ENCODE data around the gene ASB7.

Gene ASB7

GRCh38 chr15:100602064-100602822 lies at the start of gene ASB7, which contains the start of gene LINS1:
ASB7 (plus strand) TSS chr15:100602589; CDS start chr15:100612217, 9,628 bp downstream.
LINS1 (minus strand) TSS chr15:100602184; CDS start chr15:100580842, 21,342 bp downstream.
- Histone ChIP-seq H3K4me1 (ENCODE audit: control insufficient read depth, low read depth, low read length) (no peaks in the 10 kb centered on the region), H3K27ac (ENCODE audit: low read length) (peak within 1 kb of the TSS; percentile 59), H3K4me3 (ENCODE audit: low read length) (peak within 1 kb of the TSS; percentile 94), H3K9me3 (ENCODE audit: control insufficient read depth, low read depth, low read length) (no peaks in the 10 kb centered on the region), H3K36me3 (ENCODE audit: control insufficient read depth, low read depth, low read length) (peaks cover 12% of the 10 kb centered on the region), H3K9ac (ENCODE audit: low read length) (peak within 1 kb of the TSS; percentile 69), H3K27me3 (ENCODE audit: control insufficient read depth, insufficient read depth, low read length) (no peaks in the 10 kb centered on the region)

- Histone ChIP-seq H3K9ac (ENCODE audit: low read length) (no peak overlapping the region), H3K4me3 (ENCODE audit: low read length) (no peak overlapping the region), H3K4me1 (ENCODE audit: control insufficient read depth, low read depth, low read length) (no peaks in the 10 kb centered on the region), H3K36me3 (ENCODE audit: control insufficient read depth, low read depth, low read length) (no peaks in the 10 kb centered on the region), H3K9me3 (ENCODE audit: control insufficient read depth, low read depth, low read length) (no peaks in the 10 kb centered on the region), H3K27me3 (ENCODE audit: control insufficient read depth, insufficient read depth, low read length) (no peaks in the 10 kb centered on the region), H3K27ac (ENCODE audit: low read length) (no peak overlapping the region)
Observed at GRCh38 chr15:100553468-100553867, 48.9 kb upstream of the ASB7 start.

- Histone ChIP-seq H3K9ac (ENCODE audit: low read length) (no peak overlapping the region), H3K36me3 (ENCODE audit: control insufficient read depth, low read depth, low read length) (no peaks in the 10 kb centered on the region)
Observed at GRCh38 chr15:100558771-100559254, 43.6 kb upstream of the ASB7 start.

GRCh38 chr15:100559330-100559729 lies 43.1 kb upstream of the ASB7 start:
- Histone ChIP-seq H3K36me3 (ENCODE audit: control insufficient read depth, low read depth, low read length) (no peaks in the 10 kb centered on the region), H3K27ac (ENCODE audit: low read length) (no peak overlapping the region), H3K27me3 (ENCODE audit: control insufficient read depth, insufficient read depth, low read length) (no peaks in the 10 kb centered on the region), H3K9me3 (ENCODE audit: control insufficient read depth, low read depth, low read length) (no peaks in the 10 kb centered on the region), H3K4me1 (ENCODE audit: control insufficient read depth, low read depth, low read length) (no peaks in the 10 kb centered on the region), H3K9ac (ENCODE audit: low read length) (no peak overlapping the region), H3K4me3 (ENCODE audit: low read length) (no peak overlapping the region)

More at GRCh38 chr15:100558771-100559254, 43.6 kb upstream of the ASB7 start:
- Histone ChIP-seq H3K4me1 (ENCODE audit: control insufficient read depth, low read depth, low read length) (no peaks in the 10 kb centered on the region), H3K27ac (ENCODE audit: low read length) (no peak overlapping the region), H3K27me3 (ENCODE audit: control insufficient read depth, insufficient read depth, low read length) (no peaks in the 10 kb centered on the region), H3K4me3 (ENCODE audit: low read length) (no peak overlapping the region), H3K9me3 (ENCODE audit: control insufficient read depth, low read depth, low read length) (no peaks in the 10 kb centered on the region)

- Histone ChIP-seq H3K36me3 (ENCODE audit: control insufficient read depth, low read depth, low read length) (no peaks in the 10 kb centered on the region), H3K9ac (ENCODE audit: low read length) (no peak overlapping the region), H3K9me3 (ENCODE audit: control insufficient read depth, low read depth, low read length) (no peaks in the 10 kb centered on the region), H3K27ac (ENCODE audit: low read length) (no peak overlapping the region), H3K4me1 (ENCODE audit: control insufficient read depth, low read depth, low read length) (no peaks in the 10 kb centered on the region), H3K4me3 (ENCODE audit: low read length) (no peak overlapping the region), H3K27me3 (ENCODE audit: control insufficient read depth, insufficient read depth, low read length) (no peaks in the 10 kb centered on the region)
Observed at GRCh38 chr15:100560323-100560722, 42.1 kb upstream of the ASB7 start.

- H3K4me1 ChIP-seq (ENCODE audit: control insufficient read depth, low read depth, low read length), result no peaks in the 10 kb centered on the region
- H3K27me3 ChIP-seq (ENCODE audit: control insufficient read depth, insufficient read depth, low read length), result no peaks in the 10 kb centered on the region
- H3K27ac ChIP-seq (ENCODE audit: low read length), result no peak overlapping the region
- no peaks in the 10 kb centered on the region for H3K36me3 ChIP-seq (ENCODE audit: control insufficient read depth, low read depth, low read length)
- no peak overlapping the region for H3K4me3 ChIP-seq (ENCODE audit: low read length)
- no peaks in the 10 kb centered on the region for H3K9me3 ChIP-seq (ENCODE audit: control insufficient read depth, low read depth, low read length)
- no peak overlapping the region for H3K9ac ChIP-seq (ENCODE audit: low read length)
Observed at GRCh38 chr15:100565591-100565990, 36.8 kb upstream of the ASB7 start.

- H3K4me1 ChIP-seq (ENCODE audit: control insufficient read depth, low read depth, low read length), result no peaks in the 10 kb centered on the region
- H3K27ac ChIP-seq (ENCODE audit: low read length), result no peak overlapping the region
- no peaks in the 10 kb centered on the region for H3K27me3 ChIP-seq (ENCODE audit: control insufficient read depth, insufficient read depth, low read length)
Observed at GRCh38 chr15:100566850-100567628, 35.4 kb upstream of the ASB7 start.

GRCh38 chr15:100569391-100569790 lies 33.0 kb upstream of the ASB7 start:
- H3K36me3 ChIP-seq (ENCODE audit: control insufficient read depth, low read depth, low read length), result peaks cover 7% of the 10 kb centered on the region
- H3K9ac ChIP-seq (ENCODE audit: low read length), result no peak overlapping the region
- H3K27ac ChIP-seq (ENCODE audit: low read length), result no peak overlapping the region
- no peaks in the 10 kb centered on the region for H3K4me1 ChIP-seq (ENCODE audit: control insufficient read depth, low read depth, low read length)
- H3K9me3 ChIP-seq (ENCODE audit: control insufficient read depth, low read depth, low read length), result no peaks in the 10 kb centered on the region
- no peaks in the 10 kb centered on the region for H3K27me3 ChIP-seq (ENCODE audit: control insufficient read depth, insufficient read depth, low read length)
- H3K4me3 ChIP-seq (ENCODE audit: low read length), result no peak overlapping the region

More at GRCh38 chr15:100566850-100567628, 35.4 kb upstream of the ASB7 start:
- Histone ChIP-seq H3K9ac (ENCODE audit: low read length) (no peak overlapping the region), H3K9me3 (ENCODE audit: control insufficient read depth, low read depth, low read length) (no peaks in the 10 kb centered on the region), H3K36me3 (ENCODE audit: control insufficient read depth, low read depth, low read length) (peaks cover 4% of the 10 kb centered on the region), H3K4me3 (ENCODE audit: low read length) (no peak overlapping the region)

- no peaks in the 10 kb centered on the region for H3K4me1 ChIP-seq (ENCODE audit: control insufficient read depth, low read depth, low read length)
- peaks cover 7% of the 10 kb centered on the region for H3K36me3 ChIP-seq (ENCODE audit: control insufficient read depth, low read depth, low read length)
- H3K27me3 ChIP-seq (ENCODE audit: control insufficient read depth, insufficient read depth, low read length), result no peaks in the 10 kb centered on the region
- H3K9me3 ChIP-seq (ENCODE audit: control insufficient read depth, low read depth, low read length), result no peaks in the 10 kb centered on the region
- no peak overlapping the region for H3K4me3 ChIP-seq (ENCODE audit: low read length)
- H3K9ac ChIP-seq (ENCODE audit: low read length), result no peak overlapping the region
- no peak overlapping the region for H3K27ac ChIP-seq (ENCODE audit: low read length)
Observed at GRCh38 chr15:100570275-100570674, 32.1 kb upstream of the ASB7 start.

- Histone ChIP-seq H3K4me1 (ENCODE audit: control insufficient read depth, low read depth, low read length) (no peaks in the 10 kb centered on the region), H3K27ac (ENCODE audit: low read length) (no peak overlapping the region), H3K4me3 (ENCODE audit: low read length) (no peak overlapping the region), H3K36me3 (ENCODE audit: control insufficient read depth, low read depth, low read length) (peaks cover 7% of the 10 kb centered on the region), H3K9ac (ENCODE audit: low read length) (no peak overlapping the region), H3K27me3 (ENCODE audit: control insufficient read depth, insufficient read depth, low read length) (no peaks in the 10 kb centered on the region), H3K9me3 (ENCODE audit: control insufficient read depth, low read depth, low read length) (no peaks in the 10 kb centered on the region)
Observed at GRCh38 chr15:100570735-100571313, 31.6 kb upstream of the ASB7 start.

- H3K36me3 ChIP-seq (ENCODE audit: control insufficient read depth, low read depth, low read length), result peaks cover 7% of the 10 kb centered on the region
- H3K4me3 ChIP-seq (ENCODE audit: low read length), result no peak overlapping the region
- H3K27me3 ChIP-seq (ENCODE audit: control insufficient read depth, insufficient read depth, low read length), result no peaks in the 10 kb centered on the region
- H3K27ac ChIP-seq (ENCODE audit: low read length), result no peak overlapping the region
- no peaks in the 10 kb centered on the region for H3K4me1 ChIP-seq (ENCODE audit: control insufficient read depth, low read depth, low read length)
- no peaks in the 10 kb centered on the region for H3K9me3 ChIP-seq (ENCODE audit: control insufficient read depth, low read depth, low read length)
- H3K9ac ChIP-seq (ENCODE audit: low read length), result no peak overlapping the region
Observed at GRCh38 chr15:100571592-100572167, 30.7 kb upstream of the ASB7 start.

Measured in iPS-18a (cell line).